PFSK-1 (cell line): ENCODE results near the gene GOT1.

ENCODE experiments used
- FOXP2 ChIP-seq: optimal IDR thresholded peaks from 2 replicates; pipeline ENCODE3; 2011; ENCODE audit warnings: borderline replicate concordance, control low read depth, inconsistent platforms; ENCODE audit not compliant: insufficient read depth; ENCODE audit errors: extremely low read length, extremely low read depth
- POLR2AphosphoS5 ChIP-seq: IDR thresholded peaks from 2 replicates; pipeline ENCODE4 v1.6.1; 2012; ENCODE audit warnings: low read depth, mild to moderate bottlenecking, control low read depth, low read length, moderate library complexity
- REST ChIP-seq, 2 experiments: IDR thresholded peaks; 2 replicates each; pipeline versions ENCODE4 v1.6.1 to v1.8.0; 2011 to 2012; ENCODE audit warnings: low read depth in 2 of 2, low read length in 2 of 2, control low read depth in 1 of 2, inconsistent platforms in 1 of 2, mild to moderate bottlenecking in 1 of 2, moderate library complexity in 1 of 2; ENCODE audit not compliant: insufficient read depth in 1 of 2
- SIN3A ChIP-seq: IDR thresholded peaks from 2 replicates; pipeline ENCODE4 v1.6.1; 2012; ENCODE audit warnings: mild to moderate bottlenecking, low read length, moderate library complexity, borderline replicate concordance; ENCODE audit not compliant: insufficient read depth
- TAF1 ChIP-seq: IDR thresholded peaks from 2 replicates; pipeline ENCODE4 v1.6.1; 2012; ENCODE audit warnings: low read length, control low read depth, borderline replicate concordance; ENCODE audit not compliant: insufficient read depth

The GOT1 gene

GRCh38 chr10:99461230-99461629, 30.8 kb upstream of the GOT1 start:
- no peak for TF ChIP-seq REST (IDR thresholded peaks at IDR 0.05; ENCODE audit: insufficient read depth in 1 of 2, low read depth in 2 of 2, low read length in 2 of 2)
- TF ChIP-seq SIN3A = no peak
- TF ChIP-seq POLR2AphosphoS5 = no peak
- no peak for TF ChIP-seq FOXP2
- TF ChIP-seq TAF1 = no peak

- TF ChIP-seq POLR2AphosphoS5 (no peak), TAF1 (no peak), FOXP2 (no peak), REST (IDR thresholded peaks at IDR 0.05; ENCODE audit: insufficient read depth in 1 of 2, low read depth in 2 of 2, low read length in 2 of 2) (no peak), SIN3A (no peak)
These were observed 29.6 kb upstream of the GOT1 start for GRCh38 chr10:99460070-99460469.

GRCh38 chr10:99459217-99459616, 28.8 kb upstream of the GOT1 start:
- no peak for TF ChIP-seq POLR2AphosphoS5
- no peak for TF ChIP-seq TAF1
- no peak for TF ChIP-seq REST (IDR thresholded peaks at IDR 0.05; ENCODE audit: insufficient read depth in 1 of 2, low read depth in 2 of 2, low read length in 2 of 2)
- no peak for TF ChIP-seq SIN3A

- TF ChIP-seq TAF1 = no peak
- TF ChIP-seq POLR2AphosphoS5 = no peak
- TF ChIP-seq REST (IDR thresholded peaks at IDR 0.05; ENCODE audit: insufficient read depth in 1 of 2, low read depth in 2 of 2, low read length in 2 of 2) = no peak
- TF ChIP-seq SIN3A = no peak
- no peak for TF ChIP-seq FOXP2
These were observed 27.4 kb upstream of the GOT1 start for GRCh38 chr10:99457813-99458212.

GRCh38 chr10:99456931-99457288, 26.5 kb upstream of the GOT1 start:
- no peak for TF ChIP-seq FOXP2
- TF ChIP-seq SIN3A = no peak
- no peak for TF ChIP-seq TAF1
- no peak for TF ChIP-seq POLR2AphosphoS5
- no peak for TF ChIP-seq REST (IDR thresholded peaks at IDR 0.05; ENCODE audit: insufficient read depth in 1 of 2, low read depth in 2 of 2, low read length in 2 of 2)
